IPS-20b (cell line): ENCODE data around the gene SH3PXD2B.
"Not testable (repeated sequence)": the region's sequence is repeated elsewhere in the genome, so short reads cannot be mapped to it uniquely, and the experiment has no call there.

Experiments used
- H3K27ac ChIP-seq: one replicate; pipeline ENCODE4 v1.5.1; 2013; ENCODE audit warnings: low read length
- H3K27me3 ChIP-seq: 2 replicates; pipeline ENCODE4 v1.6.1; 2013; ENCODE audit warnings: mild to moderate bottlenecking, low read length, inconsistent platforms; ENCODE audit not compliant: insufficient read depth
- H3K36me3 ChIP-seq: 2 replicates; pipeline ENCODE4 v1.6.1; 2013; ENCODE audit warnings: low read depth, mild to moderate bottlenecking, inconsistent platforms, low read length, moderate library complexity; ENCODE audit not compliant: insufficient read depth
- H3K4me1 ChIP-seq: 2 replicates; pipeline ENCODE4 v1.6.1; 2013; ENCODE audit warnings: mild to moderate bottlenecking, control low read depth, inconsistent platforms, low read length, moderate library complexity; ENCODE audit not compliant: insufficient read depth
- H3K4me3 ChIP-seq: 2 replicates; pipeline ENCODE4 v1.5.1; 2013; ENCODE audit warnings: mild to moderate bottlenecking, low read length, inconsistent platforms
- H3K9ac ChIP-seq: 2 replicates; pipeline ENCODE4 v1.6.1; 2013; ENCODE audit warnings: low read depth, mild to moderate bottlenecking, inconsistent platforms, low read length, moderate library complexity
- H3K9me3 ChIP-seq: 2 replicates; pipeline ENCODE4 v1.6.1; 2013; ENCODE audit warnings: mild to moderate bottlenecking, low read depth, low read length, inconsistent platforms; ENCODE audit not compliant: insufficient read depth

SH3PXD2B gene

DNA sequence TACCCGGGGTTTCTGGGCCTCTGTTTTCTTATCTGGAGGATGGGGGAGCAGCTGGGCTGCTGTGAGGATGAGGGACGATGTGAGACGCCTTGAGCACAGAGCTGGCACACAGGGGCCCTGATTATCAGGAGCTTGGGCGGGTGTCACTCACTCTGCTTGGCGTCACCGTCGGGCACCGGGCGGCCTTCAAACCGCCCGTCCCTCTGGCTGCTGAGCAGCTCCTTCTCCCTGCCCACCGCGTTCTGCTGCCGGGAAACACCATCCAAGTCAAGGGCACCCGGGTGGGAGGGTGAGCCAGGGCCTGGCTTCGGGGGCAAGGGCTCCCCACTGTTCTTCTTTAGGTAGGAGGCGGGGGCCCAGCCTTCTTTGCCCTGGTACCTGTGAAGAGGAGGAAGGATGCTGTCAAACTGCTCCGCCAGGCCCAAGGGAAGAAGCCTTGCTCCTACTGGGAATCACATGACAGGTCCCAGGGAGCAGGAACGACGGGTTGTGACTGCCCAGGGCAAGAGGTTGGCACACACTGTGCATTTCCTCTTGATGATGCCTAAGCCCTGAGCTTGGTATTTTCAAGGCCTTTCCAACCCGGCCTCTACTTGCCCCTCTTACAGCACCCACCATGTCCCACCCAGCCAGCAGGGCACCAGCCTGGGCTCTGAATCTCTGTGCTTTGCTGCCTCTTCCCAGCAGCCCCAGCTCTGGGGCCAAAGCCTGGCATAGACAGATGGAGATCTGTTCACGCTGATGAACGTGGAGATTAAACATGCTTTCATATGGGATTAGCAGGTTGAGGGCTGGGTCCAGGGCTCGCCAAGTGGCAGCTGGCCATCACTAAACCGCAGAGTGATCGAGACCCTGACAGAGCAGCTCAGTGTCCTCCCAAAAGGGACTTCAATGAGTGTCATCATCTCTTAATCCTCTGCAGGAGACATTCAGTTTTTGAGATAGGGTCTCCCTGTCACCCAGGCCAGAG is 103.8 kb downstream of the SH3PXD2B start:
- Histone ChIP-seq H3K27me3 (no peaks in the 10 kb centered on the region), H3K36me3 (peaks cover 90% of the 10 kb centered on the region)

DNA sequence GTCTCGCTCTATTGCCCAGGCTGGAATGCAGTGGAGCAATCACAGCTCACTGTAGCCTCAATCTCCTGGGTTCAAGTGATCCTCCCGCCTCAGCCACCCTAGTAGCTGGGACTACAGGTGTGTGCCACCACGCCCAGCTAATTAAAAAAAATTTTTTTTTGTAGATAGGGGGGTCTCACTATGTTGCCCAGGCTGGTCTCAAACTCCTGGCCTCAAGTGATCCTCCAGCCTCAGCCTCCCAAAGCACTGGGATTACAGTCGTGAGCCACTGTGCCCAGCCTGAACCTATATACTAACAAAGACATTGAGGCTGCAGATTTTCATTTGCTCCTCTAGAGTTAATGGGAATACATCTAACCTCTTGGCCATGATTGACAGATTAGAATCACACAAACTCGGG is 105.6 kb downstream of the SH3PXD2B start:
- H3K36me3 ChIP-seq = peaks cover 89% of the 10 kb centered on the region
- not testable (repeated sequence) for H3K4me3 ChIP-seq, H3K27me3 ChIP-seq, H3K4me1 ChIP-seq, H3K9ac ChIP-seq, H3K9me3 ChIP-seq, H3K27ac ChIP-seq

More for the DNA sequence above, 103.8 kb downstream of the SH3PXD2B start:
- Histone ChIP-seq H3K9ac (no peak overlapping the region), H3K4me1 (no peaks in the 10 kb centered on the region), H3K4me3 (no peak overlapping the region), H3K9me3 (no peaks in the 10 kb centered on the region), H3K27ac (no peak overlapping the region)

DNA sequence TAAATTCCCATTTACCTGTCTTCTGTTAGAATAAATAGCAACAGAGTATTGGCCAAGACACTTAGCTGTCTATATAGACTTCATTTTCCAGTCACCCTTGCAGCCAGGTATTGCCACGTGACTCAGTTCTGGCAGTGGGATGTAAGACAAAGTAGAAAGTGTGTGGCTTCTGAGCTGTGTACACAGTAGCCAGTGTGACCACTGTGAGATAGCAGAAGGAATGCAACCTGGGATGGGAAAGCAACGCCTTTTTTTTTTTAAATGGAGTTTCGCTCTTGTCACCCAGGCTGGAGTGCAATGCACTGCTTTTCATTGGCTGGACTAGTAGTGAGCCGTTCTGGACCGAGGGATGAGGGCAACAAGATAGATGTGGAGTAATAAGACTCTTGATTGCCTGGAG is 106.2 kb downstream of the SH3PXD2B start:
- H3K36me3 ChIP-seq = peaks cover 87% of the 10 kb centered on the region
- no peak overlapping the region for H3K4me3 ChIP-seq
- H3K27me3 ChIP-seq = no peaks in the 10 kb centered on the region
- no peak overlapping the region for H3K27ac ChIP-seq
- no peaks in the 10 kb centered on the region for H3K9me3 ChIP-seq
- no peaks in the 10 kb centered on the region for H3K4me1 ChIP-seq
- H3K9ac ChIP-seq = no peak overlapping the region

DNA sequence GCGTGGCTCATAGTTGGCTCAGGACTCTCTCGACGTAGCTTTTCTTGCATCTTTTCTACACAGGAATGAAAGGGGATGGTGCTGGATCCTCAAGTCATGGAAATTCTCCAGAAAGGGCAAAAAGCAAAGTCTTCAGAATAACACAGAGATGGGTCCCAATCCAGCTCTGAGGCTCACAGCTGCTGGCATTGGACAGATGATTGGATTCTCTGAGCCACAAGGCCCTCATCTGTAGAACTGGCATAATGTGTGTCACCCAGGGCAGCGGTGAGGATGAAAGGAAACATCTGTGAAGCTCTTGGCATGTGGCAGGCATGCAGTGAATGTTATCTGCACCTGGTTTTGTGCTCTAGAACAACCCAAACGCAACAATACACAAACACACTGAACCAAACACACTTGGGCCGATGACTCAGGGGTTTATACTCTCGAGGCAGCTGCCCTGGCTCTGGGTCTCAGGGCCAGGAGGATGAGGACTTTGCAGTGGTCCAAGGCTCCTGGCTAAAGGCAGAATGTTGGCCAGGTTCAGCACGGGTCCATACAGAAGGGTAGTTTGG is 106.8 kb downstream of the SH3PXD2B start:
- no peak overlapping the region for H3K4me3 ChIP-seq
- no peak overlapping the region for H3K27ac ChIP-seq
- H3K36me3 ChIP-seq = peaks cover 87% of the 10 kb centered on the region
- H3K9me3 ChIP-seq = no peaks in the 10 kb centered on the region
- no peaks in the 10 kb centered on the region for H3K4me1 ChIP-seq
- H3K9ac ChIP-seq = no peak overlapping the region
- H3K27me3 ChIP-seq = no peaks in the 10 kb centered on the region

DNA sequence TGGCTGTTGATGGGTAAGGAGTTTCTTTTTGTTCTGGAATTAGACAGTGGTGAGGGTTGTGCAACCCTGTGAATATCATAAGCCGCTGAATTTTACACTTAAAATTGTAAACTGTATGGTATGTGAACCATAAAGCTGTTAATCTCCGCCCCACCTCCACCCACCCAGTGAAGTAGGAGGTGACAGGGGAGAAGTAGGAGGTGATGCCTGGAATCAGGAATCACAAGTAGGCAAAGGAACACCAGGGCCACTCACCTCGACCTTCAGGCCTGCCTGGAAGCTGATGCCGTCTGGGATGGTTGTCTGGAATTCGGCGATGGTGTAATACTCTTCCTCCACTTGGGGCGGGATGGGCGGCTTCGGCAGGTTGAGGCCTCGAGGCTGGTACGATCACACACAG is 108.4 kb downstream of the SH3PXD2B start:
- H3K27ac ChIP-seq = no peak overlapping the region
- H3K36me3 ChIP-seq = peaks cover 85% of the 10 kb centered on the region
- no peak overlapping the region for H3K4me3 ChIP-seq
- H3K9me3 ChIP-seq = no peaks in the 10 kb centered on the region
- H3K27me3 ChIP-seq = no peaks in the 10 kb centered on the region
- H3K4me1 ChIP-seq = no peaks in the 10 kb centered on the region
- no peak overlapping the region for H3K9ac ChIP-seq

DNA sequence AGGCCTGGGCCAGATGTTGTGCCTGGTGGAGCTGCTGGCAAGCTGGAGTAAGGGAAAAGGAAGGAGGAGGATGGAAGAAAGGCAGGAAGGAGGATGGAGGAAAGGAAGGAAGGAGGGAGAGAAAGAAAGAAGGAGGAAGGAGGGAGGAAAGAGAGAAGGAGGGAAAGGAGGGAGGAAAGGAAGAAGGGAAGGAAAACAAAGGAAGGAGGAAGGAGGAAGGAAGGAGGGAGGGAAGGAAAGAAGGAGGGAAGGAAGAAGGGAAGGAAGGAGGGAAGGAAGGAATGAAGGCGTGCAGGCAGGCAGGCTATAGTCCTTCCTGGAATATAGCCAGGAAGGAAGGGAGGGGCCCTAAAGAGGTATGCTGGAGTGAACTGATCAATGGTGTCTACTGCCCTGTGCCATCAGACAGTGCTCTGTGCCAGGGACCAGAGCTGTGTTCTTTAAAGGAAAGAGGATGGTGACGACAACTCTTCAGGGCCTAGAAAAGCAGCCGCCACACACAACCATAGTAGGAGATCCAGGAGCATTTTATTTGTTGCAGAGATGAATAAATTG is 109.4 kb downstream of the SH3PXD2B start:
- no peaks in the 10 kb centered on the region for H3K4me1 ChIP-seq
- no peak overlapping the region for H3K4me3 ChIP-seq
- H3K9ac ChIP-seq = no peak overlapping the region
- no peak overlapping the region for H3K27ac ChIP-seq
- H3K27me3 ChIP-seq = no peaks in the 10 kb centered on the region
- peaks cover 80% of the 10 kb centered on the region for H3K36me3 ChIP-seq
- no peaks in the 10 kb centered on the region for H3K9me3 ChIP-seq

DNA sequence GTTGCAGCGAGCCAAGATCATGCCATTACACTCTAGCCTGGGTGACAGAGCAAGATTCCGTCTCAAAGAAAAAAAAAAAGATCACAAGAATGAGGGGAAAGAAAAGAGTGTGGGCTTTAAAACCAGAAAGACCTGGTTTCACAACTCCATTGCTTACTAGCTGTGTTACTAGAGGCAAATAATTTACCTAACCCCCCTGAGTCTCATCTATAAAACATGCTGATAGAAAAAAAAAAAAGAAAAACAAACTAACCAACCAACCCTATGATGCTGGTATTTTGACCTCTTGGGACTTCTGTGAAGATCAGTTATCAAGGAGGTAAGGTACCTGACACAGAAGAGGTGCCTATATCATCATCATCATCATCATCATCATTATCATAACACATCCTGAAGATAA is 110.6 kb downstream of the SH3PXD2B start:
- Histone ChIP-seq H3K9ac (no peak overlapping the region), H3K9me3 (no peaks in the 10 kb centered on the region), H3K27me3 (no peaks in the 10 kb centered on the region), H3K36me3 (peaks cover 80% of the 10 kb centered on the region), H3K4me1 (no peaks in the 10 kb centered on the region), H3K4me3 (no peak overlapping the region), H3K27ac (no peak overlapping the region)

DNA sequence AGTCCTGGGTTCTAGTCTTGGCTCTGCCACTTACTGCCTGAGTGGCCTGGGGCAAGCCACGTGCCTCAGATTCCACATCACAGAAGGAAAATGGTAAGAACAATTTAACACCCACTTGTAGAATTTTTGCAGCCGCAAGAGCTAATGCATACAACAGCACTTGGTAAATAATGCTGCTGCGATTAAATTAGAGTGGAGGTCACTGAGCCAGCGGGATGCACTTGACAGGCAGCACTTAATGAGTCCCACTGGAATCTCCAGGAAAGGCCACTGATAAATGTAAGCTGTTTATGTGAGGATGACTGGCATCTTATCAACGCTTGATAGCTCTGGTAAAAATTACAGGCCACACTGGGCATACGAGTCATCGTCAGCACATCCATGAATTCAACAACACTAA is 111.4 kb downstream of the SH3PXD2B start:
- Histone ChIP-seq H3K9ac (no peak overlapping the region), H3K27me3 (no peaks in the 10 kb centered on the region), H3K27ac (no peak overlapping the region), H3K36me3 (peaks cover 74% of the 10 kb centered on the region), H3K9me3 (no peaks in the 10 kb centered on the region), H3K4me1 (no peaks in the 10 kb centered on the region), H3K4me3 (no peak overlapping the region)

DNA sequence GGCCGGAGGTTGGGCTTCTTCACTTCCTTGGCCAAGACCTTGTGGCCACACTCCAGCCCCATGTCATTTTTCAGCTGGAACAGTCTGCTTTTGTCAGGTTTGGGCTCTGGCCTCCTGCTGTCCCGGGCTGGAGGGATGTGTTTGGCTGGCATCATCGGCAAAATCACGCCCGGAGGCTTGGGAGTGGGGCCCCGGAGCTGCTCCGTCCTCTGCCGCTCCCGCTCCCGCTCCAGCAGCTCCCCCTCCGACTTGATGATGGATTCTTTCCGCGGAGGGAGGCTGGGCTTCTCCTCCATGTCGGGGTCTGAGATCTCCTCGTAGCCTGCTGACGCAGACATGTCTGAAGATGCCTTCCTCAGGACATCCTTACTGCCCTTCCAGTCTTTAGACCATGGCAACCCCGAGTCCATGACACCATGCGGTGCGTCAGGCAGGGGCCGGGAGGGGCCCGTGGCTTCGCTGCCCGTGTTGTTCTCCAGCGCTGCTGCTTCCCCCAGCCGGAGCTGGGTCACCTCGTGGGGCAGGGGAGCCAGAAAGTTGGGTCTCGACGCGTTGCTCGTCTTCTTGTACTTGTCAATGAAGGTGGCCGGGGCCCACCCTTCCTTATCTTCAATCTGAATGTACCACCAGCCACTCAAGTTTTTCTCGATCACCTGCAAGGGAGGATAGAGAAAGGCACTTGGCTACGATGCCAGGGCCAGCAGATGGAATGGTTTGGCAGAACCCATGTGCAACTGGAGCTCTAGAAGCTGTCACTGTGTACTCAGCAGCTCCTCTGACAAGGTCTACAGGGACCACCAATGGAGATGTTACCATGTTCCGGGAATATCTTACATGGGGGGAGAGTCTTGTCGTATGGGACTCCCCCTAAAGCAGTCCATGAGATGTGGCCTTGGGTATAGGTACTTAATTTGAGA is 114.8 kb downstream of the SH3PXD2B start:
- H3K27ac ChIP-seq = no peak overlapping the region
- H3K27me3 ChIP-seq = no peaks in the 10 kb centered on the region
- no peak overlapping the region for H3K4me3 ChIP-seq
- no peak overlapping the region for H3K9ac ChIP-seq
- no peaks in the 10 kb centered on the region for H3K9me3 ChIP-seq
- H3K36me3 ChIP-seq = peaks cover 48% of the 10 kb centered on the region
- H3K4me1 ChIP-seq = no peaks in the 10 kb centered on the region

DNA sequence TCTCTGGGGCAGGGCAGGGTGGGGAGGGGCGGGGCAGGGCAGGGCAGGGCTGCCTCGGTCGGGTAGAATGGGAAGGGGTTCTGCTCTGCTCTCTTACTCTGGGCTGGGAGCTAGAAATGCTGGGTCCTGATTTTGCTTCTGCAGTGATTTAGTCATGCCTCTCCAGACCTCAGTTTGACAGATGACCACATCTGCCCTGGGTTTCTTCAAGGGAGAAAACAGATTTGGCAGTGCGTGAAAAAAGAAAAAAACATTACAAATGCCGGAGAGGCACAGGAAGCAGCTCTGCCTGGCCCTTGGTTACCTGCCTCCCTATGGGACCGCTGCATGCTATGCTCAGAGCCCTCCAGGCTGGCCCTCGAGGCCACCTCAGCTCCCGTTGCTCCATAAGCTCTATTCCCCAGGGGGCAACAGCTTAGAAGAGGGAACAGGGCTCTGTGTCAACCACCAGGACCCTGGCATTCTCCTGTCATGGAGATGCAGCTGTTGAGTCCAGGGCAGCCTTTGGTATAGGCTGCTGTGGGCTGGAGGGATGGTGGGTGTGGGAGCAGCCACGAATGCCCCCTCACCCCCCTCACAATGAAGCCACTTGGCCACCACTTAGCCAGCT is 117.5 kb downstream of the SH3PXD2B start:
- no peak overlapping the region for H3K9ac ChIP-seq
- H3K27me3 ChIP-seq = no peaks in the 10 kb centered on the region
- no peak overlapping the region for H3K4me3 ChIP-seq
- no peaks in the 10 kb centered on the region for H3K4me1 ChIP-seq
- peaks cover 29% of the 10 kb centered on the region for H3K36me3 ChIP-seq
- H3K9me3 ChIP-seq = no peaks in the 10 kb centered on the region
- H3K27ac ChIP-seq = no peak overlapping the region

DNA sequence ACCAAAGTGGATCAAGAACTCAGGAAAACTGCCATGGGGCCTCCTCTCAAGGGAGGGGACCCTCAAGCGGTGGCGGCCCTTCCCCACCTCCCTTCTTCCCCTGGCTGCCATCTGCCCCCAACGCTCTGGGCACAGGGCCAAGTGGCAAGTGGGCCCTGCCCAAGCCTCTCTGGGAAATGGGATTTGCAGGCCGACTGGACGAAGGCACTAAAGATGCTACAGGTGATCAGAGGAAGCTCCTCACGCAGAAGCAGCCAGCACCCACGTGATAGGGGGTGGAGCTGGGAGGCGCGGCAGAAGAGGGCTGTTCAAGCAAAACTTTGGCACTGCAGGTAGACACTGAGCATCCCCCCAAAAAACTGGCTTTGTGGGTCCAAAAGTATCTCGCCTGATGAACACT is 118.1 kb downstream of the SH3PXD2B start:
- H3K9me3 ChIP-seq = no peaks in the 10 kb centered on the region
- peaks cover 29% of the 10 kb centered on the region for H3K36me3 ChIP-seq
- no peak overlapping the region for H3K9ac ChIP-seq
- no peak overlapping the region for H3K4me3 ChIP-seq
- H3K27ac ChIP-seq = no peak overlapping the region
- H3K27me3 ChIP-seq = no peaks in the 10 kb centered on the region
- H3K4me1 ChIP-seq = no peaks in the 10 kb centered on the region
